Brain microvascular endothelial cell (primary cell): ENCODE results near the gene PDE4D.
"Not testable (repeated sequence)": the region's sequence is repeated elsewhere in the genome, so short reads cannot be mapped to it uniquely, and the experiment has no call there.

ENCODE experiments used
- DNase-seq: peaks from one replicate; pipeline ENCODE4 v3.0.0-alpha.2; 2020
- H3K27ac ChIP-seq: fragments of 250-450 bp; sonication (Bioruptor Pico); 2 replicates; pipeline ENCODE4 v1.5.1; 2020; ENCODE audit warnings: mild to moderate bottlenecking, moderate library complexity
- H3K27me3 ChIP-seq: fragments of 250-450 bp; sonication (Bioruptor Pico); replicated peaks from 2 replicates; pipeline ENCODE4 v1.5.1; 2020; ENCODE audit warnings: mild to moderate bottlenecking
- H3K36me3 ChIP-seq: fragments of 250-450 bp; sonication (Bioruptor Pico); replicated peaks from 2 replicates; pipeline ENCODE4 v1.5.1; 2020; ENCODE audit warnings: mild to moderate bottlenecking
- H3K4me3 ChIP-seq: 2 replicates; pipeline ENCODE4 v1.5.1; 2011; ENCODE audit warnings: low read depth, mild to moderate bottlenecking, control low read depth, low read length, moderate library complexity
- in situ Hi-C: cut with HindIII; loops from 2 replicates; pipeline ENCODE4 v1.10.0; 2017; ENCODE audit warnings: low sequenced_read_pairs, low pct_ligation_motif_present
- TF ChIP-seq, protein P1 (sequence below): IDR thresholded peaks from 2 replicates; pipeline ENCODE4 v1.5.1; 2011; ENCODE audit warnings: low read depth, mild to moderate bottlenecking, moderate library complexity, low read length, control low read depth, inconsistent platforms; ENCODE audit errors: missing control alignments

Gene PDE4D

DNA sequence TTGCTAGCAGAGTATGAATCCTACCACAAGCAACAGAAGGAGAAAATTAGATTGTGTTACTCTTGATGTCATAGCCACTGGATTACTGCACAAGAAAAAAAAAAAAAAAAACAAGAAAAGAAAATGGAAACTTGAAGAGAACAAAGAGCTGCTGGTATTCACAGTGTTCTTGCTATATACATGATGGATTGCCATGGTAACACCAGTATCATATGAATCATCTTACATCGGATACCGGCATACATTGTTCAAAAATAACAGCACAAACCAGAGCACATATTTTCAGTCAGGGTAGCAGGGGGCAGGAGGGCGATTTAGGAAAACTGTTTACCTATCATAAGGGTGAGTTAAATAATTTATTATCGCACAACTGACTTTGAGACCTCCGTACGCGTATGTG is 472.9 kb downstream of the PDE4D start:
- no peaks in the 10 kb centered on the region for H3K27me3 ChIP-seq
- H3K36me3 ChIP-seq, result no peaks in the 10 kb centered on the region
- peak; percentile 9 for DNase-seq
- no peak overlapping the region for H3K27ac ChIP-seq
- H3K4me3 ChIP-seq, result no peak overlapping the region
- TF ChIP-seq, protein P1, sequence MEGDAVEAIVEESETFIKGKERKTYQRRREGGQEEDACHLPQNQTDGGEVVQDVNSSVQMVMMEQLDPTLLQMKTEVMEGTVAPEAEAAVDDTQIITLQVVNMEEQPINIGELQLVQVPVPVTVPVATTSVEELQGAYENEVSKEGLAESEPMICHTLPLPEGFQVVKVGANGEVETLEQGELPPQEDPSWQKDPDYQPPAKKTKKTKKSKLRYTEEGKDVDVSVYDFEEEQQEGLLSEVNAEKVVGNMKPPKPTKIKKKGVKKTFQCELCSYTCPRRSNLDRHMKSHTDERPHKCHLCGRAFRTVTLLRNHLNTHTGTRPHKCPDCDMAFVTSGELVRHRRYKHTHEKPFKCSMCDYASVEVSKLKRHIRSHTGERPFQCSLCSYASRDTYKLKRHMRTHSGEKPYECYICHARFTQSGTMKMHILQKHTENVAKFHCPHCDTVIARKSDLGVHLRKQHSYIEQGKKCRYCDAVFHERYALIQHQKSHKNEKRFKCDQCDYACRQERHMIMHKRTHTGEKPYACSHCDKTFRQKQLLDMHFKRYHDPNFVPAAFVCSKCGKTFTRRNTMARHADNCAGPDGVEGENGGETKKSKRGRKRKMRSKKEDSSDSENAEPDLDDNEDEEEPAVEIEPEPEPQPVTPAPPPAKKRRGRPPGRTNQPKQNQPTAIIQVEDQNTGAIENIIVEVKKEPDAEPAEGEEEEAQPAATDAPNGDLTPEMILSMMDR, result no peak
- in situ Hi-C loops, result no loop called here

DNA sequence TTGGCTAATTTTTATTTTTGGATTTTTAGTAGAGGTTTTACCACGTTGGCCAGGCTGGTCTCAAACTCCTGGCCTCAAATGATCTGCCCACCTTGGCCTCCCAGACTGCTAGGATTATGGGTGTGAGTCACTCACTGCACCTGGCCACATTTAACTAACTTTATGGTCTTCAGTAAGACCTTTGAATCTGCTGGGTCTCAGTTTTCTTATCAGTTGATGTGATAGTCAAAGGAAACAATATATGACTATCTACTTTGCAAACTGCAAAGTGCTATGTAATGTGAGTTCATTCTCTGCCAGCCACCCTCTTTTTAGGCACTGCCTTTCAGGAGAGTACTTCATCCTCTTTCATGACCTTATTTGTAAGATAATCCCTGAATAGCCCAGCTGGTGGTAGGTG is 474.7 kb downstream of the PDE4D start:
- no peak for DNase-seq
- Histone ChIP-seq H3K27me3 (no peaks in the 10 kb centered on the region), H3K4me3 (no peak overlapping the region), H3K27ac (no peak overlapping the region), H3K36me3 (no peaks in the 10 kb centered on the region)
- in situ Hi-C loops, result no loop called here
- TF ChIP-seq, protein P1, result no peak

DNA sequence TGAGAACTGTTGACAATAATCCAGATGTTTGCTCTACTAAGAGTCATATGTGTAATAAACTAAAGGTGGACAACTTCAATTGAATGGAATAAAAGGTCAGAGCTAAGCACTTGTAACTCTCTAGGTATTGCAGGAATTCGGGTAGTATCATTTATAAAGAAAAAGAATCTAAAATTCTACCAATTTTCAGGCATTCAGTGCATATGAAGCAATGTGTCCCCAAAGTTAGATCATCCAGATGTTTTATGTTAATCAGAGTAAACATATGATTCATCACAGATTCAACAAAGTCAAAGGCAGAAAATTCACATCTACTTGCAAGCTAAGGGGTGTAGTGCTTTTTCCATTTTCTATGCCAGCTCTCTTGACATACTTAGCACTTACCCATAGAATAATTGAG is 477.1 kb downstream of the PDE4D start:
- Histone ChIP-seq H3K4me3 (no peak overlapping the region), H3K27ac (no peak overlapping the region), H3K27me3 (no peaks in the 10 kb centered on the region), H3K36me3 (no peaks in the 10 kb centered on the region)
- no peak for DNase-seq
- in situ Hi-C loops, result no loop called here
- TF ChIP-seq, protein P1, result no peak

DNA sequence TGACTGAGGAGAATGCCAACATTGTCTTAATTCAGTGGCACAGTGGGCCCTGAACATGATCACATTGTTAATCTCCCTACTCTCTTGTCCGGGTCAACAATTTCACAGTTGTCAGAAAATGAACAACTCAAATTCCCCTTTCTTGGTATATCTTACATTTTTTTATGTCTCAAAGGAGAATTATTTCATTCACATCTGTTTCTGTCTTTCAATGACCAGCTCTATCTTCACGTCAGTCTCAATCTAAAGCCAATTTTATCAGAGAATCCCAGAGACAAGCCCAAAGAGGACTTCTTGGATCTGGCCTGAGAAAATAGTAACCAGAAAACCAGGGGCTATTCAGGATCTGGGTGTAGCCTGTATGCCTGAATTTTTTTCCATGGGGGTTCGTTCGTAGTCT is 477.5 kb downstream of the PDE4D start:
- H3K27me3 ChIP-seq, result no peaks in the 10 kb centered on the region
- no peak for DNase-seq
- in situ Hi-C loops, result no loop called here
- no peak overlapping the region for H3K4me3 ChIP-seq
- TF ChIP-seq, protein P1, result no peak
- no peaks in the 10 kb centered on the region for H3K36me3 ChIP-seq
- H3K27ac ChIP-seq, result no peak overlapping the region

DNA sequence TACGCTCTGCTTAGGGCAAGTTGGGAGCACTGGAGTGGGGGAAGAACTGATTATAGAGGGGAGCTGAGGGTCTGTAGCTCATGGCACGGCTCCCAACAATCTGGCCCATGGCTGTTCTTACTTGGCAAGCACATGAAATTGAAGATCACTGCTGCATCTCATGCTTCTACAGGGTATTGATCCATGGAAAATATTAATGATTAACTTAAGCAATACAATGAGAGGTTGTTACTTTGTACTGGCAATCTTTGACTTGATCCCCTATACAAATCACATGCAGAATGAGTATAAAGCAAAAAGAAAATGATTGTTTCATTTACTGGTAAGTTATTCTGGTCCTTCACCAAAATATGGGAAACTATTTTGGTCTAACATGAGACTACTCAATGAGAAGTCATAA is 481.1 kb downstream of the PDE4D start:
- Histone ChIP-seq H3K27me3 (no peaks in the 10 kb centered on the region), H3K4me3 (no peak overlapping the region), H3K27ac (no peak overlapping the region), H3K36me3 (no peaks in the 10 kb centered on the region)
- no peak for DNase-seq
- in situ Hi-C loops, result no loop called here
- TF ChIP-seq, protein P1, result no peak

DNA sequence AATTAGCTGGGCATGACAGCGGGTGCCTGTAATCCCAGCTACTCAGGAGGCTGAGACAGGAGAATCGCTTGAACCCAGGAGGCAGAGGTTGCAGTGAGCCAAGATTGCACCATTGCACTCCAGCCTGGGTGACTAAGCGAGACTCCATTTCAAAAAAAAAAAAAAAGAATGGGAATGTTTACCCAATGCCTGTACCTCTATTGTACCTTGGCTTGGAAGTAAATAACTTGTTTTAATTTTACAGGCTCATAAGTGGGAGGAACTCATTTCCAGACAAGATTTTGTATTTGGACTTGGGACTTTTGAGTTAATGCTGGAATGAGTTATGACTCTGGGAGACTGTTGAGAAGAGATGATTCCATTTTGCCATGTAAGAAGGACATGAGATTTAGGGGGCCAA is 484.5 kb downstream of the PDE4D start:
- H3K27ac ChIP-seq, H3K4me3 ChIP-seq, DNase-seq, in situ Hi-C loops, H3K27me3 ChIP-seq, H3K36me3 ChIP-seq: not testable (repeated sequence)
